T-helper 1 cell treated with Interleukin-12 subunit alpha and Interleukin-12 subunit beta and Interleukin-4 antibody, amounts not matched to agents 30 μg/mL and 1 μg/mL, for 36 hours (primary cell): ENCODE results near the gene FHIT.

ENCODE experiments used
- H3K27ac Mint-ChIP-seq: one replicate; pipeline ENCODE4 v1.8.0; 2021; ENCODE audit warnings: mild to moderate bottlenecking, mixed read lengths
- H3K27me3 Mint-ChIP-seq: one replicate; pipeline ENCODE4 v1.8.0; 2021; ENCODE audit warnings: low read depth, mixed read lengths
- H3K36me3 Mint-ChIP-seq: one replicate; pipeline ENCODE4 v1.8.0; 2021; ENCODE audit warnings: low read depth, mixed read lengths
- H3K4me1 Mint-ChIP-seq: one replicate; pipeline ENCODE4 v1.8.0; 2021; ENCODE audit warnings: low read depth, mixed read lengths
- H3K4me3 Mint-ChIP-seq: one replicate; pipeline ENCODE4 v1.8.0; 2021; ENCODE audit warnings: mild to moderate bottlenecking, moderate library complexity, mixed read lengths
- H3K9me3 Mint-ChIP-seq: one replicate; pipeline ENCODE4 v1.8.0; 2021; ENCODE audit warnings: mixed read lengths

FHIT gene

GRCh38 chr3:60125686-60126085, 1125.6 kb downstream of the FHIT start:
- peaks cover 8% of the 10 kb centered on the region for H3K36me3 Mint-ChIP-seq
- H3K4me1 Mint-ChIP-seq, result no peaks in the 10 kb centered on the region
- no peaks in the 10 kb centered on the region for H3K27me3 Mint-ChIP-seq
- H3K9me3 Mint-ChIP-seq, result peaks cover 20% of the 10 kb centered on the region
- H3K27ac Mint-ChIP-seq, result no peak overlapping the region
- no peak overlapping the region for H3K4me3 Mint-ChIP-seq

GRCh38 chr3:60120245-60120644, 1131.0 kb downstream of the FHIT start:
- H3K27ac Mint-ChIP-seq, result no peak overlapping the region
- H3K4me3 Mint-ChIP-seq, result no peak overlapping the region
- H3K36me3 Mint-ChIP-seq, result peaks cover 2% of the 10 kb centered on the region
- no peaks in the 10 kb centered on the region for H3K9me3 Mint-ChIP-seq
- no peaks in the 10 kb centered on the region for H3K27me3 Mint-ChIP-seq
- H3K4me1 Mint-ChIP-seq, result no peaks in the 10 kb centered on the region

GRCh38 chr3:60114191-60114590, 1137.1 kb downstream of the FHIT start:
- H3K27me3 Mint-ChIP-seq, result no peaks in the 10 kb centered on the region
- H3K36me3 Mint-ChIP-seq, result peaks cover 5% of the 10 kb centered on the region
- H3K4me3 Mint-ChIP-seq, result no peak overlapping the region
- H3K27ac Mint-ChIP-seq, result no peak overlapping the region
- peaks cover 5% of the 10 kb centered on the region for H3K9me3 Mint-ChIP-seq
- H3K4me1 Mint-ChIP-seq, result no peaks in the 10 kb centered on the region

GRCh38 chr3:60107275-60107674, 1144.0 kb downstream of the FHIT start:
- no peaks in the 10 kb centered on the region for H3K9me3 Mint-ChIP-seq
- H3K27ac Mint-ChIP-seq, result no peak overlapping the region
- H3K4me1 Mint-ChIP-seq, result peaks cover 21% of the 10 kb centered on the region
- peaks cover 4% of the 10 kb centered on the region for H3K36me3 Mint-ChIP-seq
- H3K27me3 Mint-ChIP-seq, result no peaks in the 10 kb centered on the region
- H3K4me3 Mint-ChIP-seq, result no peak overlapping the region

GRCh38 chr3:60102154-60102553, 1149.1 kb downstream of the FHIT start:
- H3K27ac Mint-ChIP-seq, result no peak overlapping the region
- no peak overlapping the region for H3K4me3 Mint-ChIP-seq

GRCh38 chr3:60101621-60102020, 1149.6 kb downstream of the FHIT start:
- no peak overlapping the region for H3K4me3 Mint-ChIP-seq
- peaks cover 9% of the 10 kb centered on the region for H3K9me3 Mint-ChIP-seq
- peaks cover 5% of the 10 kb centered on the region for H3K36me3 Mint-ChIP-seq
- peaks cover 21% of the 10 kb centered on the region for H3K4me1 Mint-ChIP-seq
- no peaks in the 10 kb centered on the region for H3K27me3 Mint-ChIP-seq
- H3K27ac Mint-ChIP-seq, result no peak overlapping the region

More at GRCh38 chr3:60102154-60102553, 1149.1 kb downstream of the FHIT start:
- Mint-ChIP-seq H3K9me3 (peaks cover 9% of the 10 kb centered on the region), H3K27me3 (no peaks in the 10 kb centered on the region), H3K36me3 (peaks cover 5% of the 10 kb centered on the region), H3K4me1 (peaks cover 21% of the 10 kb centered on the region)

- Mint-ChIP-seq H3K27me3 (no peaks in the 10 kb centered on the region), H3K4me1 (peaks cover 3% of the 10 kb centered on the region), H3K27ac (no peak overlapping the region), H3K4me3 (no peak overlapping the region), H3K9me3 (peaks cover 9% of the 10 kb centered on the region), H3K36me3 (peaks cover 10% of the 10 kb centered on the region)
Measured at GRCh38 chr3:60096403-60096802, 1154.8 kb downstream of the FHIT start.

- Mint-ChIP-seq H3K9me3 (peaks cover 9% of the 10 kb centered on the region), H3K27me3 (no peaks in the 10 kb centered on the region), H3K4me1 (peaks cover 4% of the 10 kb centered on the region), H3K27ac (no peak overlapping the region), H3K4me3 (no peak overlapping the region), H3K36me3 (peaks cover 10% of the 10 kb centered on the region)
Measured at GRCh38 chr3:60095930-60096329, 1155.3 kb downstream of the FHIT start.

- H3K27ac Mint-ChIP-seq, result no peak overlapping the region
- H3K36me3 Mint-ChIP-seq, result peaks cover 12% of the 10 kb centered on the region
- no peak overlapping the region for H3K4me3 Mint-ChIP-seq
- H3K4me1 Mint-ChIP-seq, result peaks cover 8% of the 10 kb centered on the region
- no peaks in the 10 kb centered on the region for H3K27me3 Mint-ChIP-seq
- H3K9me3 Mint-ChIP-seq, result peaks cover 9% of the 10 kb centered on the region
Measured at GRCh38 chr3:60095516-60095915, 1155.7 kb downstream of the FHIT start.

GRCh38 chr3:60094392-60094947, 1156.8 kb downstream of the FHIT start:
- Mint-ChIP-seq H3K4me1 (peaks cover 12% of the 10 kb centered on the region), H3K27me3 (no peaks in the 10 kb centered on the region), H3K4me3 (no peak overlapping the region), H3K27ac (no peak overlapping the region), H3K9me3 (peaks cover 10% of the 10 kb centered on the region), H3K36me3 (peaks cover 15% of the 10 kb centered on the region)

GRCh38 chr3:60090548-60090947, 1160.7 kb downstream of the FHIT start:
- Mint-ChIP-seq H3K27ac (no peak overlapping the region), H3K4me3 (no peak overlapping the region), H3K4me1 (peaks cover 40% of the 10 kb centered on the region), H3K27me3 (no peaks in the 10 kb centered on the region), H3K36me3 (peaks cover 38% of the 10 kb centered on the region), H3K9me3 (peaks cover 32% of the 10 kb centered on the region)

GRCh38 chr3:60086811-60087210, 1164.4 kb downstream of the FHIT start:
- peaks cover 62% of the 10 kb centered on the region for H3K4me1 Mint-ChIP-seq
- H3K9me3 Mint-ChIP-seq, result peaks cover 52% of the 10 kb centered on the region
- peak overlapping the region; percentile 88 for H3K27ac Mint-ChIP-seq
- H3K4me3 Mint-ChIP-seq, result peak overlapping the region; percentile 29
- H3K36me3 Mint-ChIP-seq, result peaks cover 52% of the 10 kb centered on the region
- no peaks in the 10 kb centered on the region for H3K27me3 Mint-ChIP-seq

GRCh38 chr3:60085649-60086048, 1165.6 kb downstream of the FHIT start:
- Mint-ChIP-seq H3K4me3 (peak overlapping the region; percentile 4), H3K4me1 (peaks cover 65% of the 10 kb centered on the region), H3K9me3 (peaks cover 52% of the 10 kb centered on the region), H3K27ac (peak overlapping the region; percentile 88), H3K36me3 (peaks cover 52% of the 10 kb centered on the region), H3K27me3 (no peaks in the 10 kb centered on the region)

GRCh38 chr3:60081381-60082095, 1169.7 kb downstream of the FHIT start:
- Mint-ChIP-seq H3K4me1 (peaks cover 62% of the 10 kb centered on the region), H3K4me3 (peak overlapping the region; percentile 84), H3K36me3 (peaks cover 31% of the 10 kb centered on the region), H3K27ac (peak overlapping the region; percentile 94), H3K9me3 (peaks cover 29% of the 10 kb centered on the region), H3K27me3 (no peaks in the 10 kb centered on the region)

GRCh38 chr3:60080648-60081047, 1170.6 kb downstream of the FHIT start:
- peaks cover 59% of the 10 kb centered on the region for H3K4me1 Mint-ChIP-seq
- H3K27me3 Mint-ChIP-seq, result no peaks in the 10 kb centered on the region
- H3K9me3 Mint-ChIP-seq, result peaks cover 20% of the 10 kb centered on the region
- H3K36me3 Mint-ChIP-seq, result peaks cover 24% of the 10 kb centered on the region
- H3K27ac Mint-ChIP-seq, result peak overlapping the region; percentile 90
- peak overlapping the region; percentile 84 for H3K4me3 Mint-ChIP-seq
